ENCODE results near the gene LHX5. TPM values are rescaled to one million over a fixed set of nuclear protein-coding genes. Genes with fewer than 3 reads are reported as not detected.
A peak's percentile ranks its signal among the peaks of the same experiment; 100 is the strongest.

The LHX5 gene
- total RNA-seq, 1 donor from 2014 or later, result 0.50 TPM

- H3K4me3 ChIP-seq (ENCODE audit: low read depth, low read length), result no peak overlapping the region
- DNase-seq (ENCODE audit: low read depth), result no peak
- H3K27me3 ChIP-seq (ENCODE audit: control insufficient read depth, insufficient read depth, low read length), result peaks cover 51% of the 10 kb centered on the region
- no peaks in the 10 kb centered on the region for H3K36me3 ChIP-seq (ENCODE audit: control insufficient read depth, insufficient read depth, low read length)
- TF ChIP-seq, protein P1, sequence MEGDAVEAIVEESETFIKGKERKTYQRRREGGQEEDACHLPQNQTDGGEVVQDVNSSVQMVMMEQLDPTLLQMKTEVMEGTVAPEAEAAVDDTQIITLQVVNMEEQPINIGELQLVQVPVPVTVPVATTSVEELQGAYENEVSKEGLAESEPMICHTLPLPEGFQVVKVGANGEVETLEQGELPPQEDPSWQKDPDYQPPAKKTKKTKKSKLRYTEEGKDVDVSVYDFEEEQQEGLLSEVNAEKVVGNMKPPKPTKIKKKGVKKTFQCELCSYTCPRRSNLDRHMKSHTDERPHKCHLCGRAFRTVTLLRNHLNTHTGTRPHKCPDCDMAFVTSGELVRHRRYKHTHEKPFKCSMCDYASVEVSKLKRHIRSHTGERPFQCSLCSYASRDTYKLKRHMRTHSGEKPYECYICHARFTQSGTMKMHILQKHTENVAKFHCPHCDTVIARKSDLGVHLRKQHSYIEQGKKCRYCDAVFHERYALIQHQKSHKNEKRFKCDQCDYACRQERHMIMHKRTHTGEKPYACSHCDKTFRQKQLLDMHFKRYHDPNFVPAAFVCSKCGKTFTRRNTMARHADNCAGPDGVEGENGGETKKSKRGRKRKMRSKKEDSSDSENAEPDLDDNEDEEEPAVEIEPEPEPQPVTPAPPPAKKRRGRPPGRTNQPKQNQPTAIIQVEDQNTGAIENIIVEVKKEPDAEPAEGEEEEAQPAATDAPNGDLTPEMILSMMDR (IDR thresholded peaks at IDR 0.05; ENCODE audit: insufficient read depth, low read length, poor library complexity, severe bottlenecking), result no peak
These were observed 8.8 kb upstream of the LHX5 start for GRCh38 chr12:113480336-113480971.

GRCh38 chr12:113479590-113480335, 8.1 kb upstream of the LHX5 start:
- peak; percentile 7 for DNase-seq (ENCODE audit: low read depth)
- TF ChIP-seq, protein P1 (IDR thresholded peaks at IDR 0.05; ENCODE audit: insufficient read depth, low read length, poor library complexity, severe bottlenecking), result no peak
- H3K36me3 ChIP-seq (ENCODE audit: control insufficient read depth, insufficient read depth, low read length), result no peaks in the 10 kb centered on the region
- peaks cover 58% of the 10 kb centered on the region for H3K27me3 ChIP-seq (ENCODE audit: control insufficient read depth, insufficient read depth, low read length)
- no peak overlapping the region for H3K4me3 ChIP-seq (ENCODE audit: low read depth, low read length)

GRCh38 chr12:113479216-113479589, 7.5 kb upstream of the LHX5 start:
- no peak overlapping the region for H3K4me3 ChIP-seq (ENCODE audit: low read depth, low read length)
- TF ChIP-seq, protein P1 (IDR thresholded peaks at IDR 0.05; ENCODE audit: insufficient read depth, low read length, poor library complexity, severe bottlenecking), result no peak
- H3K27me3 ChIP-seq (ENCODE audit: control insufficient read depth, insufficient read depth, low read length), result peaks cover 63% of the 10 kb centered on the region
- DNase-seq (ENCODE audit: low read depth), result no peak
- no peaks in the 10 kb centered on the region for H3K36me3 ChIP-seq (ENCODE audit: control insufficient read depth, insufficient read depth, low read length)

DNA sequence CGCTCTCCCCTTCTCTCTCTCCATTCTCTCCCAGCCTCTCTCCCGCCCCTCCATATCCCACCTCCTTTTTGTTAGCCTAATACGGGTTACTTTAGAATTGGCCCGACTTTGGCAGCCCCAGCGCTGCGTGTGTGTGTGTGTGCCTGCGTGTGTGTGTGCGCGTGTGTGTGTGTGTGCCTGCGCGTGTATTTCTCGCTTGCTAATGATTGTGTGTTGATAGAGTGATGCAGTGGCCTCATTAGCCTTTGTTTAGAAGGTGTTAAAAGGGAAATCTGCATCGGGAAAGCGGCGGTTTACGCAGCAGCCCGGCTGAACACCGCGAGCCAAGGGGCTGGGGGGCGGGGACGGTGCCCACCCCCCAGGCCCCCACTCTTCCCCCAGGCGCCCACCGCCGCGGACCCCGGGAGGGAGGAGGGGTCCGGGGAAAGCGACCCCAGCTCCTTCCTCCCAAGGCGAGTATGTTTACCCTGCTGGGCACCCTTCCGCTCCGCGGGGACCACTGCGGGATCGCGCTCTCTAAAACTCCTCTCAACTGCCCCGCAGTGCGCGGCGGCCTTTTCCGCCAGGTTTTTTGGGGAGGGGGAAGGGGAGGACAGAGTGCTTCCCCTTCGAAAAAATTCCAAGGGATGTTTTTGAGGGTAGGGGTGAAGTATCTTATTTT, 6.8 kb upstream of the LHX5 start:
- H3K4me3 ChIP-seq (ENCODE audit: low read depth, low read length), result no peak overlapping the region
- H3K36me3 ChIP-seq (ENCODE audit: control insufficient read depth, insufficient read depth, low read length), result no peaks in the 10 kb centered on the region
- TF ChIP-seq, protein P1 (IDR thresholded peaks at IDR 0.05; ENCODE audit: insufficient read depth, low read length, poor library complexity, severe bottlenecking), result no peak
- peaks cover 70% of the 10 kb centered on the region for H3K27me3 ChIP-seq (ENCODE audit: control insufficient read depth, insufficient read depth, low read length)
- DNase-seq (ENCODE audit: low read depth), result no peak

GRCh38 chr12:113477842-113478215, 6.2 kb upstream of the LHX5 start:
- TF ChIP-seq, protein P1 (IDR thresholded peaks at IDR 0.05; ENCODE audit: insufficient read depth, low read length, poor library complexity, severe bottlenecking), result no peak
- no peaks in the 10 kb centered on the region for H3K36me3 ChIP-seq (ENCODE audit: control insufficient read depth, insufficient read depth, low read length)

More at GRCh38 chr12:113477842-113478215, 6.2 kb upstream of the LHX5 start:
- Histone ChIP-seq H3K27me3 (ENCODE audit: control insufficient read depth, insufficient read depth, low read length) (peaks cover 77% of the 10 kb centered on the region), H3K4me3 (ENCODE audit: low read depth, low read length) (no peak overlapping the region)
- DNase-seq (ENCODE audit: low read depth), result no peak
